Activated T-cell treated with anti-CD3 and anti-CD28 coated beads, Interleukin-2, amount 50 U/mL, for 1 hour (primary cell): ENCODE measurements around the gene SERTAD3.
A peak's percentile ranks its signal among the peaks of the same experiment; 100 is the strongest.

Source experiments
- DNase-seq: peaks from one replicate; pipeline ENCODE4 v3.0.0-alpha.2; 2020

The SERTAD3 gene

DNA sequence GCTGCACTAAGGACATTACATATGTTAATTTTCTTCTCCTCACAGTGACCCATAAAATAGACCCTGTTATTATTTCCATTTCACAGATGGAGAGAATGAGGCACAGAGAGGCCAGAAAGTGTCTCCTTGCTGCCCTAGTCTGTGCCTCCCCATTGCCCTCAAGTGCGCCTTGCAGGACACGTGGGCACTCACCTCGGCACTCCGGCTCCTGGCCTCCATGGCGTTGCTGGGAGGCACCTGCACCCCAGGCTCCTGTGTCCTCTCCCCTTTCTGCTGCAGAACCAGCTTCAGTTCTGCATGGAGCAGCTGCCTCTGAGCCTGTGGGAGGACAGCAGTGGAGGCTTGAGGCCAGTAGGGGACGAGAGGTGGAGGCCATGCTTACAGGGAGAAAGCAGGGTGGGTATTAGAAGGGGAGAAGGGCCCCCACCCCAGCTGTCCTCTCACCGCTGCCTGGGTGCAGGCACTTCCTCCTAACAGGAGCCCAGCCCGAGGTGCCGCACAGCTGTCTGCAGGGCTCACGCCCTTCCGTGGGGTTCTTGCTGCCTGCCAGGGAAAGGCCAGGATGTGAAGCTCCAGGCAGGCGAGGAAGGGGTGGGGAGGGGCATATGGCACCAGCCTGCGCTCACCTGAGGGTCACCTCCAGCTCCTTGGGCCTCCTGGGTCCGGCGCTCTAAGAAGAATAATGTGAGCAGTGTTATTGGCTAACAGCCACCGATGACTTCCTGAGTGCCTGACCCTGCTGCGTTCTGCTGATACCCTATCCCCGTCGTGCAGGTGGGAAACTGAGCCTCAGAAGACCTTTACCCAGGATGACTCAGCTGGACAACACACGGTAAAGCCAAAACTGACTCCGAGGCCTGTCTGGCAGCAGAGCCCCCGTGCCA lies 36.2 kb downstream of the SERTAD3 start:
- no peak for DNase-seq

DNA sequence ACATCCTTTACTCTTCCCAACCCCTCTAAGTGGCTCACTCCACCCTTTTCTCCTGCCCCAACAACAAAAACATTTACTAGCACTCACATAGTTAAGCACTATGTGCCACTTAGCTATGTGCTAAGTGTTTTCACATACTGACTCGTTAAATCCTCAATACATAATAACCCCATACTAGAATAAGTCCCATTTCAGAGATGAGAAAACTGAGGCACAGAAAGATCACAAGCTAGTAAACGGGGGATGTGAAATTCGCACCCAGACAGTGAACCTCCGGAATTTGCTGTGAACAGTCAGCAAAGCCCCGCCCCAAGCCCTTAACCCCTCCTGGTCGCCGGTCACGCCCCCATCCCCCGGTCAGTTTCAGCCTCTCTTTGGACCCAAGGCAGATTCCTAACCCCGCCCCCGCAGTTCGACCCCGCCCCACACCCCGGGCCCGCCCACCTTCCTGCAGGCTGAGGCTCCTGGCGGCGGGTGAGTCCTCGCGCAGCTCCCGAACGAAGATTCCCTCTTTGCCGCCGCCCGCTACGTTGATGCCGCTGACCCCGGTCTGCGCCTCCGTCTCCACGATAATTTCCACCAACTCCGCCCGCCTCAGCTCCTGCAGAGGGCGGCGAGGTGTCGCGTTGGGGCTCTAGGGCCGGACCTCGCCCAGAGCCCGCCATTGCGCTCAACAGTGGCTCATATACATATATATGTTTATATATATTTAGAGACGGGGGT lies 40.7 kb downstream of the SERTAD3 start:
- peak; percentile 76 for DNase-seq

DNA sequence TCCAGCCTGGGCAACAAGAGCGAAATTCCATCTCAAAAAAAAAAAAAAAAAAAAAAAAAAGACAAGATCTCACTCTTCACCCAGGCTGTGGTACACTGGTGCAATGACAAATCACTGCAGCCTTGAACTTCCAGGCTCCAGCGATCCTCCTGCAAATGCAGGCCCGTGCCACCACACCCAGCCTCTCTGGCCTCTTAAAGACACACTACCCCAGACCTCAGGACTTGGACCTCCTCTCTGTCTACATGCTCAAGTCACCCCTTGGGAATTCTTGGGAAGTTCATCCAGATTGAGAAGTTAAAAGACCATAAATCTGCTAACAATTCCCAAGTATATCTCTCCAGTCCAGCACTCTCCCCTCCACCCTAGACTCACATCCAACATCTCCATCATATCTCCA lies 43.6 kb downstream of the SERTAD3 start:
- DNase-seq: no peak

DNA sequence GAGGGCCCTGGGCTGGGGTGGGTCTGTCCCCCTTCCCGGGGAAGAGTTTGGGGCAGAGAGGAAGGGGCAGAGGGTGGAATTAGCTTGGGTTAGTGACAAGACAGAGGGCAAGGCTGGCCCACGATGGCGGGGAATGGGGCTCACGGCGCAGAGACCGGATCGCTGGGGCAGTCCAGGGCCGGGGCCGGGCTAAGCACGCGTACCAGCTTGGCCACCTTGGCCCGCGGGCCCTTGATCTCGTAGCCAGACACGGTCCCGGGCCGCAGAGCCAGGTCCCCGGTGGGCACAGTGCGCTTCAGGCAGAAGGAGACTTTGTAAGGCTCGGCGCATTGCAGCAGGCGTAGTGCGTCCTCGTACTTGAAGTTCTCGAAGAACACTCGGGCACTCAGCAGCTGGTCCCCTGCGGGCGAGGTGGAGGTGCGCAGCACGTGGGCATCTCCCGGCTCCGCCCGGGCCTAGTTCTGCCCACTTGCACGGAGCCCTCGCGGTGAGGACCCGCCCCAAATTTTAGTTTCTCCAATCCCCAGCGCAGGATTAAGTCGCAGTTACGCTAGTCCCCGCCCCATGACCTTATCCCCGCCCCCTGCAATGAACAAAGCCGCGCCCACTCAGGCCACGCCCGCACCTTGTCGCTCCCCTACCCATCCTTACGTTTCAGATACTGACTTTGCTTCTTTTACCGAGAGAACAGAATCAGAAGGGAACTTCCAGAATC lies 45.6 kb downstream of the SERTAD3 start:
- DNase-seq: peak; percentile 60

DNA sequence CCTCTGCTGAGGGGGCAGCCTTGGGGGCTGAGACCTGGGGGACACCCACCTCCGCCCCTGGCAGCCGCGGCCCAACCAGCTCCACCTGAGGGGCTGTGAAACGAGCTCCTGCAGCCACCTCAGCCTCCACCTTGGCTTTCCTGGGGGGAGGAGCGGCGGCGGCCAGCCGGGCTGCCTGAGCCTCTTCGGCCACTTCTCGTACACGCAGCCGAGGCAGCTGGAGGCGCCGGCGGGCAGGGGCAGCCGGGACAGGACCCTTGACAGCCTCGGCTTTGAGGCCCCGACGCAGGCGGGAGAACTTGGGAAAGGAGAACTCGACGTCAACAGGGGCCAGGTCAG lies 46.6 kb downstream of the SERTAD3 start:
- DNase-seq: no peak

DNA sequence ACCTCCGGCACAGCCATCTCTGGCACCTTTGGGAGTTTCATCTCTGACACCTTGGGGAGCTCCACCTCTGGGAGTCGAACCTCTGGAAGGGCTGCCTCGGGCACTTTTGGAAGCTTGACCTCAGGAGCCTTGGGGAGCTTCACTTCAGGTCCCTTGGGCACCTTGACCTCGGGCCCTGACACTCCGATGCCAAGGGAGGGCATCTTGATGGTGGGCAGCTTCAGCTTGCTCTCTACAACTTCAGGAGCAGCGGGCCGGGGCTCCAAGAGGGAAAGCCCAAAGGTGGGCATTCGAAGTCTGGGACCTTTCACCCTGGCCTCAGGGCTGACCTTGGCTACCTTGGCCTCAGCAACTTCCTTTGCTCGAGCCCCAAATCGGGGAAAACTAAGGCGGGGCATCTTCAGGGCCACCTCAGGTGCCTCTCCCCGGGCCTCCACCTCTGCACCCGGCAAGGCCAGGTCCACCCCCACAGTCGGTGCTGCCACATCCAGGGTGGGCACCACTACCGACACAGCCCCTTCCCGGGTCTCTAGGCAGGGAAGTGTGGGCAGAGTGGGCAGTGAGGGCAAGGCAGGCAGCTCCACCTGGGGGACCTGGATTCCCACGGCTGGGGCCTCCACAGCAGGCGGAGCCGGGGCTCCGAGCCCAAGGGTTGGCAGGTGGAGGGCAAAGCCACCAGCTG lies 47.1 kb downstream of the SERTAD3 start:
- DNase-seq: no peak

DNA sequence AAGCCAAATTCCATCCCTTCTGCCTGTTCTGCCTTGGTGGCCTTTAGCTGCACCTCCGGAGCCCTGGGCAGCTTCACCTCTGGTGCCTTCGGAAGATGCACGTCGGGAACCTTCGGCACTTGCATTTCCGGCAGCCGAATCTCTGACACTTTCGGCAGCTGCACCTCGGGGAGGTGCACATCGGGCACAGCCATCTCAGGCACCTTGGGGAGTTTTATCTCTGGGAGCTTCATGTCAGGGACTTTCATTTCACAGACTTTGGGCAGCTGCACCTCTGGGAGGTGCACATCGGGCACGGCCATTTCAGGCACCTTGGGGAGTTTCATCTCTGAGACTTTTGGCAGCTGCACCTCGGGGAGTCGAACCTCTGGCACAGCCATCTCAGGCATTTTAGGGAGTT lies 48.2 kb downstream of the SERTAD3 start:
- no peak for DNase-seq

DNA sequence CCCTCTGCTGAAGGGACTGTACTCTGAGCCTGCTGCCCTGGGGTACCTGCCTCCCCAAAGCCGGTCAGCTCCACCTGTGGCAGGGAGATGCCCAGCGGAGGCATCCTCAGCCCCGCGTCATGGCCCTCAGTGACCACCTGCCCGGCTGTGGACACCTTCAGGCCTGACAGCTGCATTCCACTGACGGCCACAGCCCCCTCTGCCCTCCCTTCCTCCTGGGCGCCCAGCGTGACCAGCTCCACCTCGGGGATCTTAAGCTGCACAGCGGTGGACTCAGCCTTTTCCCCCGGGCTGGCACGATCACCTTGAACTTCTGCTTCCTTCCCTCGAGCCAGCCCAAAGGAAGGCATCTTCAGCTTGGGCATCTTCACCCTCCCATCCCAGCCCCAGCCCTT lies 49.3 kb downstream of the SERTAD3 start:
- DNase-seq: no peak

DNA sequence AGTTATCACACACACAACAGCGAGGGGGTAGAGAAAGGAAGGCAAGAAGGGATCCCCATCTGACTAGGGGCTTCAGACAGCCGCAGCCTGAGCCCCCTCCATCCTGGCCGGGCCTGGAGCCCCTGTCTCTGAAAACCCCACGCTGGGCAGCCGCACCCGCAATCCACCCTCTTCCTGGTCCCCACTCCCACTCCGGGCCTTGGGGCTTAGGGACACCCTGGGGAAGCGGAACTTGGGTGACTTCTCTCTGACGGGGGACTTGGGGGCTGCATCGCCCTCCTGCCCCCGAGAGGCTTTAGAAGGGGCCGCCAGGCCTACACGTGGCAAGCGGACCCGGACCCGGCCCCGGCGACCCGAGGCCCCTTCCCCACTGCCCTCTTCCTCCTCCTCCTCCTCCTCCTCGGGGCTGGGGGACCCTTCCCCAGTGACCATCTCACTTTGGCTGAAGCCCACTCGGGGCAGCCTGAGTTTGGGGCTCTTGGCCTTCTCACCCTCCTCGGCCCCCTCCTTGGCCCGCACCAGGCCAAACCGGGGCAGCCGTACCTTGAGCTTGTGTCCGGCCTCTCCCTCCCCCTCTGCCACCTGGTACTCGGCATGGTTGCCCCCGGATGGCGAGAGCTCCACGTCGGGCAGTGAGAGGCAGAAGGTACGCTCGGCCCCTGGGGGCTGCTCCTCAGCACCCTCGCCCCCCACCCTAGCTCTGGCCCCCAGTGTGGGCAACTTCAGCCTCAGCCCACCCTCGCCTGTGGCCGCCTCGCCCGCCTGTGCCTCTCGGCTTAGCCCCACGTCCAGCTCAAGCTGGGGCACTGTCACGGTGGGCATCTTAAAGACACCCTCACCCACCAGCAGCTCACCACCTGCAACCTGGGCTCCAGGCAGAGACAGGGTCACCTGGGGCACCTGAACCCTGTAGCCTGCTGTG lies 50.0 kb downstream of the SERTAD3 start:
- no peak for DNase-seq

DNA sequence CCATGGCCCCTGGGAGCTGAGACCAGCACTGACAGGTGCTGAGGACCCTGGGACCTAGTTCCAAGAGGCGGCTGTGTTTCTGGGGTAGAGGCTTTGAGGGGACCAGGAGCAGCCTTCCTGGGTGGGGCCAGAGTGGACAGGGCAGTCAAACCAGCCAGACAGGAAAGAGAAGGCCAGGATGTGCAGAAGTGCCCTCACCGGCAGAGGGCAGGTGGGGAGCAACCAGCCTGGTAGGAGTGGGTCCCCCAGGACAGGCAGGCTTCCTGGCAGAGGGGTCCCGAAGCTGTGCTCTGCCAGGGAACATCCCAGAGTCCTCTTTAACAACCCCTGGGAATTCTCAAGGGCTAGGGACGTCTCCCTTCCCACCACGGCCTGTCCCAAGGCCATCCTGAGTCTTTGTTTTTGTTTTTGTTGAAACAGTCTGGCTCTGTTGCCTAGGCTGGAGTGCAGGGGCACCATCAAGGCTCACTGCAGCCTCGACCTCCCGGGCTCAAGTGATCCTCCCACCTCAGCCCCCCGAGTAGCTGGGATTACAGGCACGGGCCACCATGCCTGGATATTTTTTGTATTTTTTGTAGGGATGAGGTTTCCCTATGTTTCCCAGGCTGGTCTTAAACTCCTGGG lies 51.1 kb downstream of the SERTAD3 start:
- DNase-seq: no peak

DNA sequence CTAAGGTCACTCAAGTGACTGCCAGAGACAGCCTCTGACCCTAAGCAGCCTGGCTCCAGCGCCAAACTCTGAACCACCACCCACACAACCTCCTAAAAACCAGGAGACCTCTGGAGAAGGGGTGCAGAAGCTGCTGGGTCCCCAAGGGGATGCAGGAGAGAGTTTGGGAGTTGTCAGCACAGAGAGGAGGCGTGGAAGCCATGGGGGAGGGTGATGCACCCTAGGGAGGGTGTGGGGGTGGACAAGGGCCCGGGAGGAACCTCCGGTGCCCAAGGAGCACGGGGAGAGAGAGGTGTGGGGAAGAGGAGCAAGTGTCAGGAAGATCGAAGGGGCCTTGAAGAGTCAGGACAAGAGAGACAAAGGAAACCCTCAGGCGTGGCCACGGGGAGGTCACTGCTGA lies 52.0 kb downstream of the SERTAD3 start:
- DNase-seq: no peak
